K562 (cell line): ENCODE results near the gene FAM171A2. TPM values are rescaled to one million over a fixed set of nuclear protein-coding genes. Genes with fewer than 3 reads are reported as not detected.

Source experiments
- CEBPG ChIP-seq, 3 experiments: fragments of 200-800 bp in 1 of 3; sonication (Bioruptor generic) in 1 of 3; sonication (generic) in 1 of 3; formaldehyde crosslinking in 1 of 3; IDR thresholded peaks in 2 of 3; conservative IDR thresholded peaks in 1 of 3; 2 replicates each; pipeline versions ENCODE4 v1.6.1 to v1.8.0; 2016 to 2022; ENCODE audit warnings: missing compliant biosample characterization in 2 of 3, missing genetic modification characterization in 2 of 3, mild to moderate bottlenecking in 1 of 3, missing genetic modification reagents in 1 of 3
- ETV1 ChIP-seq: fragments of 450-650 bp; conservative IDR thresholded peaks from 2 replicates; pipeline ENCODE4 v1.6.1; 2016; ENCODE audit warnings: missing genetic modification characterization, control low read depth, low read depth, missing compliant biosample characterization
- PHF20 ChIP-seq: fragments of 450-650 bp; IDR thresholded peaks from 2 replicates; pipeline ENCODE4 v1.6.1; 2018; ENCODE audit not compliant: partially characterized antibody
- RBBP5 ChIP-seq: fragments of 200-600 bp; sonication (generic); IDR thresholded peaks from 2 replicates; pipeline ENCODE4 v1.6.1; 2012; ENCODE audit warnings: borderline replicate concordance, mild to moderate bottlenecking, low read length, control low read depth, inconsistent platforms; ENCODE audit not compliant: insufficient read depth, poor library complexity, severe bottlenecking
- RBFOX2 ChIP-seq: fragments of 200-400 bp; formaldehyde crosslinking; IDR thresholded peaks from 2 replicates; pipeline ENCODE4 v1.6.1; 2017; ENCODE audit warnings: low read depth, mild to moderate bottlenecking, low read length, moderate library complexity
- RFX1 ChIP-seq: fragments of 450-650 bp; IDR thresholded peaks from 2 replicates; pipeline ENCODE4 v1.6.1; 2016; ENCODE audit warnings: mild to moderate bottlenecking, moderate library complexity
- RFX7 ChIP-seq: fragments of 250-450 bp; sonication (Bioruptor Pico); IDR thresholded peaks from 2 replicates; pipeline ENCODE4 v1.5.1; 2021; ENCODE audit warnings: mild to moderate bottlenecking
- SIN3A ChIP-seq, 2 experiments: fragments of 150-350 bp in 1 of 2; IDR thresholded peaks; 2 replicates each; pipeline ENCODE4 v1.6.1; 2011 to 2016; ENCODE audit warnings: borderline replicate concordance in 2 of 2, low read depth in 2 of 2, low read length in 2 of 2, mild to moderate bottlenecking in 2 of 2, moderate library complexity in 2 of 2; ENCODE audit not compliant: control insufficient read depth in 1 of 2
- SUPT5H ChIP-seq: fragments of 450-650 bp; IDR thresholded peaks from 2 replicates; pipeline ENCODE4 v1.6.1; 2016
- TCF3 ChIP-seq: sonication (generic); formaldehyde crosslinking; IDR thresholded peaks from 2 replicates; pipeline ENCODE4 v1.4.0; 2020; ENCODE audit warnings: mild to moderate bottlenecking, missing genetic modification reagents
- ZBTB2 ChIP-seq: fragments of 450-650 bp; IDR thresholded peaks from 2 replicates; pipeline ENCODE4 v1.6.1; 2016; ENCODE audit warnings: antibody characterized with exemption
- ZNF140 ChIP-seq: fragments of 250-450 bp; sonication (Bioruptor Pico); IDR thresholded peaks from 2 replicates; pipeline ENCODE4 v1.8.0; 2021; ENCODE audit warnings: moderate library complexity, mild to moderate bottlenecking, inconsistent platforms
- polyA plus RNA-seq, 8 experiments: library from polyadenylated mRNA; depleted of rRNA in 4 of 8; stranded (reverse) in 5 of 8; unstranded in 3 of 8; fragments of >200 nt; fragmentation: Nextera tagmentation in 2 of 8; fragmentation: Illumina TruSeq in 1 of 8; extraction: Ambion mirVana in 2 of 8; extraction: Trizol in 1 of 8; gene quantifications; 2 replicates each; pipeline versions ENCODE4 v1.2.1 to v1.2.3, GENCODE V29; 2011 to 2014; ENCODE audit warnings: inconsistent platforms in 1 of 8, missing spikeins in 1 of 8
- total RNA-seq, 7 experiments: library from RNA; depleted of rRNA in 6 of 7; stranded (reverse); fragments of >200 nt in 6 of 7; fragmentation: Illumina TruSeq in 2 of 7; extraction: Trizol in 2 of 7; gene quantifications; 2 replicates each; pipeline versions ENCODE4 v1.2.1 to v1.2.3, GENCODE V29; 2011 to 2021; ENCODE audit warnings: low replicate concordance in 1 of 7
- TF ChIP-seq, protein P1 (sequence below): fragments of 200-800 bp; sonication (Bioruptor generic); IDR thresholded peaks from 2 replicates; pipeline ENCODE4 v1.6.1; 2016; ENCODE audit warnings: missing genetic modification characterization, missing compliant biosample characterization
- TF ChIP-seq, protein P2 (sequence below), 2 experiments: fragments of 450-650 bp in 1 of 2; sonication (generic) in 1 of 2; formaldehyde crosslinking; conservative IDR thresholded peaks; 2 replicates each; pipeline versions ENCODE4 v1.4.0 to v1.8.1; 2020 to 2022; ENCODE audit warnings: mild to moderate bottlenecking in 1 of 2, missing genetic modification reagents in 1 of 2
- TF ChIP-seq, protein P3 (sequence below): fragments of 450-650 bp; IDR thresholded peaks from 2 replicates; pipeline ENCODE4 v1.7.1; 2018; ENCODE audit warnings: mild to moderate bottlenecking, low read depth; ENCODE audit not compliant: partially characterized antibody

The FAM171A2 gene
- total and polyA plus RNA-seq, 9 of the 15 experiments (the other 6 are each of a cell fraction or from before 2014, with no cell fraction given) = 0.10 to 10.2 (median 2.0) TPM; not detected in 1

GRCh38 chr17:44344939-44345453, 18.7 kb downstream of the FAM171A2 start, which contains the start of gene GRN (continued):
- TF ChIP-seq, protein P1, sequence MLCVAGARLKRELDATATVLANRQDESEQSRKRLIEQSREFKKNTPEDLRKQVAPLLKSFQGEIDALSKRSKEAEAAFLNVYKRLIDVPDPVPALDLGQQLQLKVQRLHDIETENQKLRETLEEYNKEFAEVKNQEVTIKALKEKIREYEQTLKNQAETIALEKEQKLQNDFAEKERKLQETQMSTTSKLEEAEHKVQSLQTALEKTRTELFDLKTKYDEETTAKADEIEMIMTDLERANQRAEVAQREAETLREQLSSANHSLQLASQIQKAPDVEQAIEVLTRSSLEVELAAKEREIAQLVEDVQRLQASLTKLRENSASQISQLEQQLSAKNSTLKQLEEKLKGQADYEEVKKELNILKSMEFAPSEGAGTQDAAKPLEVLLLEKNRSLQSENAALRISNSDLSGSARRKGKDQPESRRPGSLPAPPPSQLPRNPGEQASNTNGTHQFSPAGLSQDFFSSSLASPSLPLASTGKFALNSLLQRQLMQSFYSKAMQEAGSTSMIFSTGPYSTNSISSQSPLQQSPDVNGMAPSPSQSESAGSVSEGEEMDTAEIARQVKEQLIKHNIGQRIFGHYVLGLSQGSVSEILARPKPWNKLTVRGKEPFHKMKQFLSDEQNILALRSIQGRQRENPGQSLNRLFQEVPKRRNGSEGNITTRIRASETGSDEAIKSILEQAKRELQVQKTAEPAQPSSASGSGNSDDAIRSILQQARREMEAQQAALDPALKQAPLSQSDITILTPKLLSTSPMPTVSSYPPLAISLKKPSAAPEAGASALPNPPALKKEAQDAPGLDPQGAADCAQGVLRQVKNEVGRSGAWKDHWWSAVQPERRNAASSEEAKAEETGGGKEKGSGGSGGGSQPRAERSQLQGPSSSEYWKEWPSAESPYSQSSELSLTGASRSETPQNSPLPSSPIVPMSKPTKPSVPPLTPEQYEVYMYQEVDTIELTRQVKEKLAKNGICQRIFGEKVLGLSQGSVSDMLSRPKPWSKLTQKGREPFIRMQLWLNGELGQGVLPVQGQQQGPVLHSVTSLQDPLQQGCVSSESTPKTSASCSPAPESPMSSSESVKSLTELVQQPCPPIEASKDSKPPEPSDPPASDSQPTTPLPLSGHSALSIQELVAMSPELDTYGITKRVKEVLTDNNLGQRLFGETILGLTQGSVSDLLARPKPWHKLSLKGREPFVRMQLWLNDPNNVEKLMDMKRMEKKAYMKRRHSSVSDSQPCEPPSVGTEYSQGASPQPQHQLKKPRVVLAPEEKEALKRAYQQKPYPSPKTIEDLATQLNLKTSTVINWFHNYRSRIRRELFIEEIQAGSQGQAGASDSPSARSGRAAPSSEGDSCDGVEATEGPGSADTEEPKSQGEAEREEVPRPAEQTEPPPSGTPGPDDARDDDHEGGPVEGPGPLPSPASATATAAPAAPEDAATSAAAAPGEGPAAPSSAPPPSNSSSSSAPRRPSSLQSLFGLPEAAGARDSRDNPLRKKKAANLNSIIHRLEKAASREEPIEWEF = no peak
- no peak for TF ChIP-seq RFX1
- TF ChIP-seq RFX7 (CRISPR knock-in tag) = no peak
- TF ChIP-seq SUPT5H = peak; percentile 73
- TF ChIP-seq, protein P2, sequence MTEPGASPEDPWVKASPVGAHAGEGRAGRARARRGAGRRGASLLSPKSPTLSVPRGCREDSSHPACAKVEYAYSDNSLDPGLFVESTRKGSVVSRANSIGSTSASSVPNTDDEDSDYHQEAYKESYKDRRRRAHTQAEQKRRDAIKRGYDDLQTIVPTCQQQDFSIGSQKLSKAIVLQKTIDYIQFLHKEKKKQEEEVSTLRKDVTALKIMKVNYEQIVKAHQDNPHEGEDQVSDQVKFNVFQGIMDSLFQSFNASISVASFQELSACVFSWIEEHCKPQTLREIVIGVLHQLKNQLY (CRISPR knock-in tag; conservative IDR thresholded peaks at IDR 0.05) = no peak
- TF ChIP-seq ETV1 = 0 out of 2 replicates have a peak, but pooled peaks have one; percentile 45
- TF ChIP-seq TCF3 (CRISPR knock-in tag) = 0 out of 2 replicates have a peak, but pooled peaks have one; percentile 23
- peak; percentile 31; the same call in 1 of the 2 replicates for TF ChIP-seq ZBTB2
- peak; percentile 99 for TF ChIP-seq PHF20
- 0 out of 2 replicates have a peak, but pooled peaks have one; percentile 34 for TF ChIP-seq CEBPG (CRISPR knock-in tag; IDR thresholded peaks at IDR 0.05)
- no peak for TF ChIP-seq CEBPG (tag; conservative IDR thresholded peaks at IDR 0.05 in 1 of 2, IDR thresholded peaks at IDR 0.05 in 1 of 2)
- TF ChIP-seq RBFOX2 = peak; percentile 70
- TF ChIP-seq, protein P3, sequence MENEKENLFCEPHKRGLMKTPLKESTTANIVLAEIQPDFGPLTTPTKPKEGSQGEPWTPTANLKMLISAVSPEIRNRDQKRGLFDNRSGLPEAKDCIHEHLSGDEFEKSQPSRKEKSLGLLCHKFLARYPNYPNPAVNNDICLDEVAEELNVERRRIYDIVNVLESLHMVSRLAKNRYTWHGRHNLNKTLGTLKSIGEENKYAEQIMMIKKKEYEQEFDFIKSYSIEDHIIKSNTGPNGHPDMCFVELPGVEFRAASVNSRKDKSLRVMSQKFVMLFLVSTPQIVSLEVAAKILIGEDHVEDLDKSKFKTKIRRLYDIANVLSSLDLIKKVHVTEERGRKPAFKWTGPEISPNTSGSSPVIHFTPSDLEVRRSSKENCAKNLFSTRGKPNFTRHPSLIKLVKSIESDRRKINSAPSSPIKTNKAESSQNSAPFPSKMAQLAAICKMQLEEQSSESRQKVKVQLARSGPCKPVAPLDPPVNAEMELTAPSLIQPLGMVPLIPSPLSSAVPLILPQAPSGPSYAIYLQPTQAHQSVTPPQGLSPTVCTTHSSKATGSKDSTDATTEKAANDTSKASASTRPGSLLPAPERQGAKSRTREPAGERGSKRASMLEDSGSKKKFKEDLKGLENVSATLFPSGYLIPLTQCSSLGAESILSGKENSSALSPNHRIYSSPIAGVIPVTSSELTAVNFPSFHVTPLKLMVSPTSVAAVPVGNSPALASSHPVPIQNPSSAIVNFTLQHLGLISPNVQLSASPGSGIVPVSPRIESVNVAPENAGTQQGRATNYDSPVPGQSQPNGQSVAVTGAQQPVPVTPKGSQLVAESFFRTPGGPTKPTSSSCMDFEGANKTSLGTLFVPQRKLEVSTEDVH = peak; percentile 28
- TF ChIP-seq RBBP5 = peak; percentile 40
- peak; percentile 89 to 95; a peak in 3 of 4 replicates for TF ChIP-seq SIN3A (IDR thresholded peaks at IDR 0.05; ENCODE audit: borderline replicate concordance in 2 of 2, control insufficient read depth in 1 of 2, low read depth in 2 of 2, low read length in 2 of 2)
- TF ChIP-seq ZNF140 (CRISPR knock-in tag) = no peak
